Tibial nerve (tissue), 4 donors: Measurements from ENCODE around the gene RALA. TPM values are rescaled to one million over a fixed set of nuclear protein-coding genes. Genes with fewer than 3 reads are reported as not detected.

Source experiments
- DNase-seq, 2 donors: peaks; one replicate each; pipeline ENCODE4 v3.0.0-alpha.2; 2019; ENCODE audit warnings: low spot score in 2 of 2
- H3K27ac ChIP-seq, 4 donors: fragments of 200-600 bp; sonication (generic) in 3 of 4; one replicate each; pipeline ENCODE4 v1.5.1; 2017 to 2019; ENCODE audit warnings: mild to moderate bottlenecking in 1 of 4
- H3K27me3 ChIP-seq, 2 donors: fragments of 200-600 bp; sonication (generic) in 1 of 2; one replicate each; pipeline versions ENCODE4 v1.5.1 to v1.6.0; 2017 to 2019
- H3K36me3 ChIP-seq, 3 donors: fragments of 200-600 bp; sonication (generic); one replicate each; pipeline ENCODE4 v1.5.1; 2018 to 2019
- H3K4me1 ChIP-seq, 4 donors: fragments of 200-600 bp; sonication (generic) in 3 of 4; one replicate each; pipeline ENCODE4 v1.5.1; 2017 to 2019
- H3K4me3 ChIP-seq, 4 donors: fragments of 200-600 bp; sonication (generic) in 3 of 4; one replicate each; pipeline ENCODE4 v1.5.1; 2017 to 2019; ENCODE audit warnings: mild to moderate bottlenecking in 1 of 4, moderate library complexity in 1 of 4
- H3K9me3 ChIP-seq, 4 donors: fragments of 200-600 bp; sonication (generic) in 3 of 4; one replicate each; pipeline ENCODE4 v1.5.1; 2017 to 2019
- EP300 ChIP-seq, 2 donors: sonication (generic); formaldehyde crosslinking; IDR thresholded peaks; one replicate each; pipeline ENCODE4 v1.6.1; 2017; ENCODE audit warnings: antibody characterized with exemption in 2 of 2, mild to moderate bottlenecking in 1 of 2
- POLR2A ChIP-seq, 2 donors: fragments of 450-650 bp; IDR thresholded peaks; one replicate each; pipeline ENCODE4 v1.6.1; 2017; ENCODE audit warnings: antibody characterized with exemption in 2 of 2, mild to moderate bottlenecking in 2 of 2, moderate library complexity in 2 of 2
- WGBS, 2 donors: methylation state at CpG; one replicate each; pipeline ENCODE4 v1.1.5; 2018; 5-methylcytosine and 5-hydroxymethylcytosine counted together
- total RNA-seq, 4 donors: library from RNA; depleted of rRNA; stranded (reverse); fragments of >200 nt; gene quantifications; one replicate each; pipeline ENCODE4 v1.1.0, GENCODE V29; 2016
- TF ChIP-seq, protein P1 (sequence below), 5 experiments: fragments of 200-600 bp in 3 of 5; fragments of 450-650 bp in 2 of 5; sonication (generic) in 3 of 5; IDR thresholded peaks; one replicate each; pipeline ENCODE4 v1.5.1; 2016 to 2019; ENCODE audit warnings: antibody characterized with exemption in 5 of 5, mild to moderate bottlenecking in 3 of 5, moderate library complexity in 2 of 5

Gene RALA
- total RNA-seq, 4 donors from 2014 or later: 16.7 to 38.2 (median 23.9) TPM

DNA sequence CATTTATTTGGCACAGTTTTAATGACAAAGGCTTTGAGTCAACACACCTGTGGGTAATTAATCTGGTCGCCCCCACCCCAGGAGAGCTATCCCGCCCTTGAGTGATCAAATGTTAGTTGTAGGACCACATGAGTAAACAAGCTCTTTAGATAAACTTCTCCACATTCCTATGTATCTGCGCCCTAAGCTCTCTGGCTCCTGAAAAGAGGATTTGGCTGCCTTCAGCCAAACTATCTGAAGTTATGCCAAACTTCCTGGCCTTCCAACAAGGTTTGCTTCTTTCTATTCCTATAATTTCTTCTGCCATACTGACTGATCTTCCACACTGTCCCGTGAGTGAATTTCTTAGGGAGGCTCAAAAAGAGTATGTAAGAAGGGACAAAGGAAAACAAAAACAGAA, 134.2 kb downstream of the RALA start:
- no peak overlapping the region for H3K4me3 ChIP-seq
- DNase-seq: no peak
- H3K36me3 ChIP-seq: no peaks in the 10 kb centered on the region
- no peaks in the 10 kb centered on the region for H3K9me3 ChIP-seq
- no peak for TF ChIP-seq EP300 (IDR thresholded peaks at IDR 0.05)
- TF ChIP-seq POLR2A (IDR thresholded peaks at IDR 0.05): no peak
- TF ChIP-seq, protein P1, sequence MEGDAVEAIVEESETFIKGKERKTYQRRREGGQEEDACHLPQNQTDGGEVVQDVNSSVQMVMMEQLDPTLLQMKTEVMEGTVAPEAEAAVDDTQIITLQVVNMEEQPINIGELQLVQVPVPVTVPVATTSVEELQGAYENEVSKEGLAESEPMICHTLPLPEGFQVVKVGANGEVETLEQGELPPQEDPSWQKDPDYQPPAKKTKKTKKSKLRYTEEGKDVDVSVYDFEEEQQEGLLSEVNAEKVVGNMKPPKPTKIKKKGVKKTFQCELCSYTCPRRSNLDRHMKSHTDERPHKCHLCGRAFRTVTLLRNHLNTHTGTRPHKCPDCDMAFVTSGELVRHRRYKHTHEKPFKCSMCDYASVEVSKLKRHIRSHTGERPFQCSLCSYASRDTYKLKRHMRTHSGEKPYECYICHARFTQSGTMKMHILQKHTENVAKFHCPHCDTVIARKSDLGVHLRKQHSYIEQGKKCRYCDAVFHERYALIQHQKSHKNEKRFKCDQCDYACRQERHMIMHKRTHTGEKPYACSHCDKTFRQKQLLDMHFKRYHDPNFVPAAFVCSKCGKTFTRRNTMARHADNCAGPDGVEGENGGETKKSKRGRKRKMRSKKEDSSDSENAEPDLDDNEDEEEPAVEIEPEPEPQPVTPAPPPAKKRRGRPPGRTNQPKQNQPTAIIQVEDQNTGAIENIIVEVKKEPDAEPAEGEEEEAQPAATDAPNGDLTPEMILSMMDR (IDR thresholded peaks at IDR 0.05): no peak
- no peaks in the 10 kb centered on the region for H3K27me3 ChIP-seq
- peaks cover 0 to 27% (median 6%) of the 10 kb centered on the region in 4 donors for H3K4me1 ChIP-seq
- H3K27ac ChIP-seq: peak overlapping the region in 2 of 4 donors; percentile 22 to 54
- WGBS, 2 donors: 65 to 69% methylated on average over 4 of the region's 4 CpGs

Other genes starting within 250 kb of the RALA start
- 10 to 100 TPM in 3 of 4 donors, 1 to 10 TPM in 1; 7.1 to 29.3 (median 18.4) TPM for gene YAE1, start 57.2 kb upstream of the RALA start, total RNA-seq